Ovary (tissue), 9 donors: Measurements from ENCODE around the gene FARP1. TPM values are rescaled to one million over a fixed set of nuclear protein-coding genes. Genes with fewer than 3 reads are reported as not detected.

Experiments
- DNase-seq, 5 donors: peaks; one replicate each; pipeline ENCODE4 v3.0.0-alpha.2; 2019 to 2020
- H3K27ac ChIP-seq, 2 donors: fragments of 200-600 bp; one replicate each; pipeline versions ENCODE4 v1.5.1 to v1.8.0; 2019 to 2022
- H3K27me3 ChIP-seq: fragments of 200-600 bp; one replicate; pipeline ENCODE4 v1.8.0; 2022
- H3K36me3 ChIP-seq: fragments of 200-600 bp; sonication (generic); one replicate; pipeline ENCODE4 v1.5.1; 2019
- H3K4me1 ChIP-seq: one replicate; pipeline ENCODE4 v1.8.1; 2013; ENCODE audit warnings: mild to moderate bottlenecking, moderate library complexity; ENCODE audit not compliant: insufficient read depth
- H3K4me3 ChIP-seq: fragments of 200-600 bp; sonication (generic); one replicate; pipeline ENCODE4 v1.5.1; 2017
- H3K9me3 ChIP-seq, 2 donors: fragments of 200-600 bp in 1 of 2; sonication (generic) in 1 of 2; one replicate each; pipeline versions ENCODE4 v1.5.1 to v1.8.1; 2013 to 2019; ENCODE audit warnings: mild to moderate bottlenecking in 1 of 2, moderate library complexity in 1 of 2
- CTCF ChIP-seq, 3 donors: fragments of 450-650 bp in 2 of 3; fragments of 200-600 bp in 1 of 3; IDR thresholded peaks; one replicate each; pipeline versions ENCODE4 v1.5.1 to v1.8.0; 2016 to 2022; ENCODE audit warnings: antibody characterized with exemption in 3 of 3, mild to moderate bottlenecking in 1 of 3
- EP300 ChIP-seq: sonication (generic); formaldehyde crosslinking; IDR thresholded peaks from one replicate; pipeline ENCODE4 v1.6.1; 2017; ENCODE audit warnings: antibody characterized with exemption
- POLR2A ChIP-seq: fragments of 450-650 bp; IDR thresholded peaks from one replicate; pipeline ENCODE4 v1.6.1; 2017; ENCODE audit warnings: antibody characterized with exemption, mild to moderate bottlenecking, moderate library complexity
- WGBS, 3 donors: extraction: QIAGEN DNeasy Blood & Tissue Kit in 1 of 3; methylation state at CpG; one replicate each; pipeline versions ENCODE4 v1.1.5 to v1.1.7; 2013 to 2017; 5-methylcytosine and 5-hydroxymethylcytosine counted together
- intact Hi-C, 4 donors: fragments of 100-400 bp; cut with DNase I; formaldehyde crosslinking; loops; one replicate each; pipeline versions ENCODE4 v1.11.0 to v1.15.1; 2022 to 2023
- polyA plus RNA-seq, 2 donors: library from polyadenylated mRNA; stranded (reverse); fragments of 200-250 nt in 1 of 2; fragments of 350-450 nt in 1 of 2; fragmentation: Illumina TruSeq in 1 of 2; extraction: RNeasy Lipid Tissue Mini Kit (QIAGEN cat#74804) in 1 of 2; gene quantifications; one replicate each; pipeline ENCODE4 v1.2.3, GENCODE V29; 2013 to 2014
- total RNA-seq, 7 donors: library from RNA; depleted of rRNA in 2 of 7; stranded (reverse); fragments of >200 nt in 2 of 7; fragmentation: NEBNext Ultra II Directional in 3 of 7; extraction: Animal tissue kit (Norgen Biotek cat#: 25700) in 3 of 7; gene quantifications; one replicate each; pipeline versions ENCODE4 v1.1.0 to v1.2.4, GENCODE V29; 2016 to 2023
- donor health status: DM: no; HTN: no; CAD: no; lungs with moderate emphysema.
- donor health status: DM: no; HTN: no; CAD: no.
- donor health status: Bipolar disorder and iron deficiency.
- donor health status: DM: yes; HTN: yes; CAD: no.
- donor health status: DM: no; HTN: no; CAD: no.
- donor health status: DM: yes; HTN: yes; CAD: no.

FARP1 gene
- total and polyA plus RNA-seq, 9 donors = 10.2 to 90.1 (median 35.6) TPM

- Histone ChIP-seq H3K36me3 (no peaks in the 10 kb centered on the region), H3K4me1 (no peaks in the 10 kb centered on the region), H3K27me3 (no peaks in the 10 kb centered on the region), H3K27ac (no peak overlapping the region), H3K9me3 (no peaks in the 10 kb centered on the region), H3K4me3 (no peak overlapping the region)
- TF ChIP-seq POLR2A (no peak), EP300 (no peak), CTCF (IDR thresholded peaks at IDR 0.05) (no peak)
- no peak for DNase-seq
- intact Hi-C loops = no loop called here
- 76 to 78% (median 77%) methylated on average over 4 of the region's 4 CpGs for WGBS, 3 donors
These were observed 142.4 kb downstream of the FARP1 start for GRCh38 chr13:98285317-98285716.

- no peaks in the 10 kb centered on the region for H3K27me3 ChIP-seq
- no peak overlapping the region for H3K4me3 ChIP-seq
- TF ChIP-seq CTCF (IDR thresholded peaks at IDR 0.05) (no peak), EP300 (no peak), POLR2A (no peak)
- no peaks in the 10 kb centered on the region for H3K36me3 ChIP-seq
- intact Hi-C loops = no loop called here
- no peak for DNase-seq
- 83 to 91% (median 89%) methylated on average over 12 of the region's 12 CpGs for WGBS, 3 donors
- H3K4me1 ChIP-seq = no peaks in the 10 kb centered on the region
- H3K9me3 ChIP-seq = no peaks in the 10 kb centered on the region
- H3K27ac ChIP-seq = no peak overlapping the region
These were observed 143.1 kb downstream of the FARP1 start for GRCh38 chr13:98285852-98286594.

- intact Hi-C loops = no loop called here
- no peaks in the 10 kb centered on the region for H3K27me3 ChIP-seq
- 54 to 66% (median 56%) methylated on average over 2 of the region's 2 CpGs for WGBS, 3 donors
These were observed 143.9 kb downstream of the FARP1 start for GRCh38 chr13:98286799-98287198.

GRCh38 chr13:98288211-98288610, 145.3 kb downstream of the FARP1 start:
- DNase-seq = no peak
- Histone ChIP-seq H3K36me3 (no peaks in the 10 kb centered on the region), H3K27ac (no peak overlapping the region), H3K9me3 (no peaks in the 10 kb centered on the region), H3K4me3 (no peak overlapping the region), H3K4me1 (no peaks in the 10 kb centered on the region), H3K27me3 (no peaks in the 10 kb centered on the region)
- intact Hi-C loops = no loop called here
- TF ChIP-seq POLR2A (no peak), EP300 (no peak), CTCF (IDR thresholded peaks at IDR 0.05) (no peak)
- 96 to 99% (median 97%) methylated on average over 6 of the region's 6 CpGs for WGBS, 3 donors

More at GRCh38 chr13:98286799-98287198, 143.9 kb downstream of the FARP1 start:
- TF ChIP-seq POLR2A (no peak), EP300 (no peak), CTCF (IDR thresholded peaks at IDR 0.05) (no peak)
- no peak overlapping the region for H3K27ac ChIP-seq
- H3K4me1 ChIP-seq = no peaks in the 10 kb centered on the region
- H3K9me3 ChIP-seq = no peaks in the 10 kb centered on the region
- DNase-seq = no peak
- H3K36me3 ChIP-seq = no peaks in the 10 kb centered on the region
- H3K4me3 ChIP-seq = no peak overlapping the region
